Measurements from ENCODE around the gene NDRG3.

Gene NDRG3

DNA sequence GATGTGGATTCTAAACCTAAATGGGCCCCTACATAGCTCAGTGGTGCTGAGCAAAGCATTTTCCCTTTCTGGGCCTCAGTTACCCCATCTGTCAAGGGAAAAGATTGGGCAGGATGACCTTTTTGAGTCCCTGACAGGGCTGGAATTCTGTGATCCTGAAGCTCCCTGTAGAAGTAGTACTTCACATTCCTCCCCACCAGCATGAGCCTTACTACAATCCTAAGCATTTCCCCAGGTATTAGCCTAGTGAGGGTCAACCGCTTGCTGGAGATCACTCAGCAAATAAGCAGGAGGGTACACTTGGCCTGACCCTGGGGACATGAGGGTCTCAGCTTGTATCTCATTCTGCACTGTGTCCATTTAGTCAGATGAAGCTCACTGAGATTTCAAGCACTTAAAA lies 13.4 kb downstream of the NDRG3 start:
- H3K4ac ChIP-seq (ENCODE audit: low read depth, low read length): peak overlapping the region; percentile 18
- no peak overlapping the region for H2BK120ac ChIP-seq (ENCODE audit: low read depth, low read length)
- H3K36me3 ChIP-seq (ENCODE audit: control insufficient read depth, insufficient read depth, low read length): no peaks in the 10 kb centered on the region
- no peak overlapping the region for H3K23ac ChIP-seq (ENCODE audit: low read length)
- WGBS (ENCODE audit: extremely low coverage, insufficient coverage, low lambda C conversion rate): no CpG with 5 or more reads among the region's 1 CpG
- H3K18ac ChIP-seq (ENCODE audit: low read length): no peak overlapping the region
- no peak overlapping the region for H2BK15ac ChIP-seq (replicated peaks; ENCODE audit: low read depth)
- H3K79me1 ChIP-seq (ENCODE audit: low read length): peaks cover 12% of the 10 kb centered on the region
- no peak overlapping the region for H3K4me2 ChIP-seq (ENCODE audit: low read length)
- H3K4me1 ChIP-seq (ENCODE audit: control insufficient read depth, low read depth, low read length): peaks cover 27% of the 10 kb centered on the region
- peak overlapping the region; percentile 61 for H2BK5ac ChIP-seq (ENCODE audit: low read length)
- H3K4me3 ChIP-seq (ENCODE audit: low read length): no peak overlapping the region
- peaks cover 9% of the 10 kb centered on the region for H3K79me2 ChIP-seq (ENCODE audit: control insufficient read depth, insufficient read depth, low read length)
- no peak overlapping the region for H4K5ac ChIP-seq (ENCODE audit: low read length)
- no peak overlapping the region for H4K8ac ChIP-seq (ENCODE audit: low read depth, low read length)
- H3K27ac ChIP-seq (ENCODE audit: low read depth, low read length): no peak overlapping the region
- DNase-seq: peak; percentile 65
- peak overlapping the region; percentile 19 for H3K9ac ChIP-seq (ENCODE audit: low read length)
- no peaks in the 10 kb centered on the region for H3K27me3 ChIP-seq (ENCODE audit: insufficient read depth, low read length, poor library complexity)
- peak overlapping the region; percentile 0 for H3K56ac ChIP-seq (ENCODE audit: low read length)
- H2AK5ac ChIP-seq (ENCODE audit: low read length): peak overlapping the region; percentile 30

DNA sequence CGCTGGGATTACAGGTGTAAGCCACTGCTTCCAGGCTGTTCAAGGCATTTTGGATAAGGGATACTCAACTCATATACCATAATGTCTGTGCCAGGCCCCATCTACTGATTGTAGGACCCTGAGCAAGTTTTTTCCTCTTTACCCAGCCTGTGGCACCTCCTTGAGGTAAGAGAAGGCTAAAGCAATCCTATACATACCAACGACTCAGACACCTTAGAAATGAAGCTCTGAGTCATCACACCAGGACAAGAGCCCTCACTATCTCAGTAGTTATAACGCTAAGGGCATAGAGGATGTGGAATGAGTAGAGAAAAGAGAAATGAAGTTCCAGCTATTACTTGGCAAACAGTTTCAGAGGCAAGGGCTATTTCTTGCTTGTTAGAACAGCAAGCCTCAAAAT lies 16.9 kb downstream of the NDRG3 start:
- Histone ChIP-seq H3K56ac (ENCODE audit: low read length) (no peak overlapping the region), H3K4ac (ENCODE audit: low read depth, low read length) (no peak overlapping the region), H3K18ac (ENCODE audit: low read length) (no peak overlapping the region), H3K23ac (ENCODE audit: low read length) (no peak overlapping the region), H3K4me3 (ENCODE audit: low read length) (no peak overlapping the region), H3K9ac (ENCODE audit: low read length) (no peak overlapping the region), H3K36me3 (ENCODE audit: control insufficient read depth, insufficient read depth, low read length) (no peaks in the 10 kb centered on the region), H3K79me2 (ENCODE audit: control insufficient read depth, insufficient read depth, low read length) (peaks cover 4% of the 10 kb centered on the region), H2BK15ac (replicated peaks; ENCODE audit: low read depth) (no peak overlapping the region), H2BK5ac (ENCODE audit: low read length) (no peak overlapping the region), H3K4me2 (ENCODE audit: low read length) (no peak overlapping the region), H3K27ac (ENCODE audit: low read depth, low read length) (no peak overlapping the region), H2BK120ac (ENCODE audit: low read depth, low read length) (no peak overlapping the region), H2AK5ac (ENCODE audit: low read length) (no peak overlapping the region), H3K4me1 (ENCODE audit: control insufficient read depth, low read depth, low read length) (peaks cover 6% of the 10 kb centered on the region), H4K8ac (ENCODE audit: low read depth, low read length) (no peak overlapping the region), H3K79me1 (ENCODE audit: low read length) (peaks cover 6% of the 10 kb centered on the region), H3K27me3 (ENCODE audit: insufficient read depth, low read length, poor library complexity) (no peaks in the 10 kb centered on the region), H4K5ac (ENCODE audit: low read length) (no peak overlapping the region)
- peak; percentile 84 for DNase-seq
- WGBS (ENCODE audit: extremely low coverage, insufficient coverage, low lambda C conversion rate): no CpG with 5 or more reads among the region's 3 CpGs

DNA sequence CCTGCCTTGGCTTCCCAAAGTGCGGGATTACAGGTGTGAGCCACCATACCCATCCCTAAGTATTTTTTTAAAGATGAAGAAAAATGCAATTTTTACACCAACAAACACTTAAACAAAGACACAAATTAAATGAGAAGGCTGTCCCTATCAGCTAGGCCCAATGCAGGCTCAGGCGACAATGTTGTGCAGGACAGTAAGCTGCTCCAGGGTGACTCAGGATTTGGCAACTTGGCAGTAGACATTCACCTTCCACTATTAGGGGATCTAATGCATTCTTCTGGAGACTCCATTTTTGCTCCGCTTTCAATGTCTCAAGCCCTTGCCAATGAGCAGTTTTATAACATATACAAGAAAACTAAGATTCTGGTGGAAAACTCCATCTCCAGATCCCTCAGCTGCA lies 19.7 kb downstream of the NDRG3 start:
- Histone ChIP-seq H3K27ac (ENCODE audit: low read depth, low read length) (no peak overlapping the region), H3K4ac (ENCODE audit: low read depth, low read length) (no peak overlapping the region), H3K27me3 (ENCODE audit: insufficient read depth, low read length, poor library complexity) (no peaks in the 10 kb centered on the region), H3K79me1 (ENCODE audit: low read length) (peaks cover 1% of the 10 kb centered on the region), H3K9ac (ENCODE audit: low read length) (no peak overlapping the region), H4K5ac (ENCODE audit: low read length) (no peak overlapping the region), H3K4me3 (ENCODE audit: low read length) (no peak overlapping the region), H3K18ac (ENCODE audit: low read length) (no peak overlapping the region), H3K4me1 (ENCODE audit: control insufficient read depth, low read depth, low read length) (no peaks in the 10 kb centered on the region), H2AK5ac (ENCODE audit: low read length) (no peak overlapping the region), H2BK5ac (ENCODE audit: low read length) (no peak overlapping the region), H4K8ac (ENCODE audit: low read depth, low read length) (no peak overlapping the region), H2BK120ac (ENCODE audit: low read depth, low read length) (no peak overlapping the region), H3K23ac (ENCODE audit: low read length) (no peak overlapping the region), H3K56ac (ENCODE audit: low read length) (no peak overlapping the region), H3K4me2 (ENCODE audit: low read length) (no peak overlapping the region), H3K79me2 (ENCODE audit: control insufficient read depth, insufficient read depth, low read length) (no peaks in the 10 kb centered on the region), H2BK15ac (replicated peaks; ENCODE audit: low read depth) (no peak overlapping the region), H3K36me3 (ENCODE audit: control insufficient read depth, insufficient read depth, low read length) (no peaks in the 10 kb centered on the region)
- no CpG with 5 or more reads among the region's 3 CpGs for WGBS (ENCODE audit: extremely low coverage, insufficient coverage, low lambda C conversion rate)
- DNase-seq: no peak

DNA sequence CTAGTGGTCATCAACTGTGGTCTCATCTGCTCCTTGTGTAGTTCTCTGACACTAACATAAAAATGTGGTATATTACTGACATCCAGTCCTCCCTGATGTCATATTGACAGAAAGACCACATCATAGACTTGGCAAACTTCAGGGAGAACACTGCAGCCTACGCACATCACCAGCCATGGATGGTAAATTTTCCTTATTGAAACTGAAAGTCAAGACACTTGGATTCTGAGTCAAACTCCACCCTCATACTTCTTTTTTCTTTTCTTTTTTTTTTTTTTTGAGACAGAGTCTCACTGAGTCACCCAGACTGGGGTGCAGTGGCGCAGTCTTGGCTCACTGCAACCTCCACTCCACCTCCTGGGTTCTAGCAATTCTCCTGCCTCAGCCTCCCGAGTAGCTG lies 25.4 kb downstream of the NDRG3 start:
- WGBS (ENCODE audit: extremely low coverage, insufficient coverage, low lambda C conversion rate): no CpG with 5 or more reads among the region's 3 CpGs

DNA sequence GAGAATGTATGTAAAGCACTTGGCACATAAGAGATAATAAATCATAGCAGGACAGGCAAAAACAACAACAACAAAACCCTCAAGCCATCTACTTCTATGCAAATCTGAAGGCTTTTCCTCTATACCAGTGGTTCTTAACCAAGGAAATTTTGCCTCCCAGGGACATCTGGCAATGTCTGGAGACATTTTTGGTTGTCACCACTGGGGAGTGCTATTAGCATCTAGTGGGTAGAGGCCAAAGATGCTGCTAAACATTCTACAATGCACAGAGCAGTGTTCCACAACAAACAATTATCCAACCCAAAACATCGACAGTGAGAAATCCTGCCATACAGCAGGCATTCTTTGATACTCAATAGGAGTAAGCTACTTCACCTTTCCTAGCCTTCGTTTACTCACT lies 28.2 kb downstream of the NDRG3 start:
- Histone ChIP-seq H4K8ac (ENCODE audit: low read depth, low read length) (no peak overlapping the region), H3K79me2 (ENCODE audit: control insufficient read depth, insufficient read depth, low read length) (no peaks in the 10 kb centered on the region), H3K56ac (ENCODE audit: low read length) (no peak overlapping the region), H2BK15ac (replicated peaks; ENCODE audit: low read depth) (no peak overlapping the region), H3K27ac (ENCODE audit: low read depth, low read length) (no peak overlapping the region), H3K36me3 (ENCODE audit: control insufficient read depth, insufficient read depth, low read length) (no peaks in the 10 kb centered on the region), H3K4ac (ENCODE audit: low read depth, low read length) (no peak overlapping the region), H2BK120ac (ENCODE audit: low read depth, low read length) (no peak overlapping the region), H4K5ac (ENCODE audit: low read length) (no peak overlapping the region), H3K23ac (ENCODE audit: low read length) (no peak overlapping the region), H2AK5ac (ENCODE audit: low read length) (no peak overlapping the region), H2BK5ac (ENCODE audit: low read length) (no peak overlapping the region), H3K18ac (ENCODE audit: low read length) (no peak overlapping the region), H3K4me1 (ENCODE audit: control insufficient read depth, low read depth, low read length) (no peaks in the 10 kb centered on the region), H3K4me2 (ENCODE audit: low read length) (no peak overlapping the region), H3K27me3 (ENCODE audit: insufficient read depth, low read length, poor library complexity) (no peaks in the 10 kb centered on the region), H3K4me3 (ENCODE audit: low read length) (no peak overlapping the region), H3K9ac (ENCODE audit: low read length) (no peak overlapping the region), H3K79me1 (ENCODE audit: low read length) (peaks cover 1% of the 10 kb centered on the region)
- peak; percentile 58 for DNase-seq
- no CpG with 5 or more reads among the region's 2 CpGs for WGBS (ENCODE audit: extremely low coverage, insufficient coverage, low lambda C conversion rate)

More for the DNA sequence above, 25.4 kb downstream of the NDRG3 start:
- no peak overlapping the region for H4K8ac ChIP-seq (ENCODE audit: low read depth, low read length)
- H3K79me2 ChIP-seq (ENCODE audit: control insufficient read depth, insufficient read depth, low read length): no peaks in the 10 kb centered on the region
- peaks cover 1% of the 10 kb centered on the region for H3K79me1 ChIP-seq (ENCODE audit: low read length)
- no peak for DNase-seq
- H3K27me3 ChIP-seq (ENCODE audit: insufficient read depth, low read length, poor library complexity): no peaks in the 10 kb centered on the region
- no peaks in the 10 kb centered on the region for H3K36me3 ChIP-seq (ENCODE audit: control insufficient read depth, insufficient read depth, low read length)
- no peak overlapping the region for H2BK5ac ChIP-seq (ENCODE audit: low read length)
- no peaks in the 10 kb centered on the region for H3K4me1 ChIP-seq (ENCODE audit: control insufficient read depth, low read depth, low read length)
- no peak overlapping the region for H2AK5ac ChIP-seq (ENCODE audit: low read length)
- no peak overlapping the region for H3K56ac ChIP-seq (ENCODE audit: low read length)
- H3K4me2 ChIP-seq (ENCODE audit: low read length): no peak overlapping the region
- no peak overlapping the region for H2BK120ac ChIP-seq (ENCODE audit: low read depth, low read length)
- no peak overlapping the region for H2BK15ac ChIP-seq (replicated peaks; ENCODE audit: low read depth)
- H3K27ac ChIP-seq (ENCODE audit: low read depth, low read length): no peak overlapping the region
- no peak overlapping the region for H3K4me3 ChIP-seq (ENCODE audit: low read length)
- no peak overlapping the region for H3K23ac ChIP-seq (ENCODE audit: low read length)
- no peak overlapping the region for H3K4ac ChIP-seq (ENCODE audit: low read depth, low read length)
- no peak overlapping the region for H4K5ac ChIP-seq (ENCODE audit: low read length)
- no peak overlapping the region for H3K9ac ChIP-seq (ENCODE audit: low read length)
- no peak overlapping the region for H3K18ac ChIP-seq (ENCODE audit: low read length)

DNA sequence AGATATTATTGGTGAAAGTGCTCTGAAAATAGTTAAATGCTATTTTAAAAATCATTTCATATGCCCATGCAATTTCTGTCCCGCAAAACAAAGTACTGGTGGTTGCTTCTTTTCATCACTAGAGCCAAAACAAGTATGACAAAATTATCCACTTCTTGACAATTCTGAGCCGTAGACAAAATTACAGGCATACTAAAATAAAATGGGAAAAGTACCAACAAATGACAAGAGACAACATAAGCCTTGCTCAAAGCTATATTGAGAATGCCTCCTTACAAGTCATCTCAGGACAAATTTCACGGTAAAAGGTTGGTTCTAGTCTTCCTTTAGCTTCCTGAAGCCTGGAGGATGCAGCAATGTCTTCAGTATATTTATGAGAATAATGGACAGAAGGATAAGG lies 28.9 kb downstream of the NDRG3 start:
- H3K18ac ChIP-seq (ENCODE audit: low read length): no peak overlapping the region
- H4K5ac ChIP-seq (ENCODE audit: low read length): no peak overlapping the region
- H2BK120ac ChIP-seq (ENCODE audit: low read depth, low read length): no peak overlapping the region
- H3K4ac ChIP-seq (ENCODE audit: low read depth, low read length): no peak overlapping the region
- no peak overlapping the region for H3K56ac ChIP-seq (ENCODE audit: low read length)
- peaks cover 1% of the 10 kb centered on the region for H3K79me1 ChIP-seq (ENCODE audit: low read length)
- H3K36me3 ChIP-seq (ENCODE audit: control insufficient read depth, insufficient read depth, low read length): no peaks in the 10 kb centered on the region
- H2BK5ac ChIP-seq (ENCODE audit: low read length): no peak overlapping the region
- no CpG with 5 or more reads among the region's 3 CpGs for WGBS (ENCODE audit: extremely low coverage, insufficient coverage, low lambda C conversion rate)
- H3K27me3 ChIP-seq (ENCODE audit: insufficient read depth, low read length, poor library complexity): no peaks in the 10 kb centered on the region
- no peaks in the 10 kb centered on the region for H3K79me2 ChIP-seq (ENCODE audit: control insufficient read depth, insufficient read depth, low read length)
- no peak overlapping the region for H3K9ac ChIP-seq (ENCODE audit: low read length)
- no peak overlapping the region for H4K8ac ChIP-seq (ENCODE audit: low read depth, low read length)
- no peak overlapping the region for H3K27ac ChIP-seq (ENCODE audit: low read depth, low read length)
- H2AK5ac ChIP-seq (ENCODE audit: low read length): no peak overlapping the region
- DNase-seq: no peak
- H3K4me1 ChIP-seq (ENCODE audit: control insufficient read depth, low read depth, low read length): no peaks in the 10 kb centered on the region
- no peak overlapping the region for H2BK15ac ChIP-seq (replicated peaks; ENCODE audit: low read depth)
- no peak overlapping the region for H3K23ac ChIP-seq (ENCODE audit: low read length)
- H3K4me2 ChIP-seq (ENCODE audit: low read length): no peak overlapping the region
- H3K4me3 ChIP-seq (ENCODE audit: low read length): no peak overlapping the region

Measured in mesendoderm (in vitro differentiated cells).